ENCODE measurements around the gene CTNNA1.

CTNNA1 gene

GRCh38 chr5:138869763-138870500 is 116.7 kb downstream of the CTNNA1 start:
- no peak for DNase-seq

- DNase-seq = no peak
These were observed 117.4 kb downstream of the CTNNA1 start for GRCh38 chr5:138870611-138871010.

- DNase-seq = no peak
These were observed 119.7 kb downstream of the CTNNA1 start for GRCh38 chr5:138872841-138873465.

- DNase-seq = no peak
These were observed 120.4 kb downstream of the CTNNA1 start for GRCh38 chr5:138873466-138874221.

- DNase-seq = no peak
These were observed 121.0 kb downstream of the CTNNA1 start for GRCh38 chr5:138874241-138874640.

GRCh38 chr5:138874771-138875551 is 121.7 kb downstream of the CTNNA1 start, which contains the start of gene LRRTM2:
Gene LRRTM2 (minus strand): TSS chr5:138875335. CDS start chr5:138874911, 424 bp downstream.
- no peak for DNase-seq

- DNase-seq = no peak
These were observed 122.3 kb downstream of the CTNNA1 start for GRCh38 chr5:138875552-138875875.

GRCh38 chr5:138875946-138876345 is 122.7 kb downstream of the CTNNA1 start:
- DNase-seq = no peak

GRCh38 chr5:138876811-138877210 is 123.6 kb downstream of the CTNNA1 start:
- DNase-seq = no peak

- DNase-seq = no peak
These were observed 125.4 kb downstream of the CTNNA1 start for GRCh38 chr5:138878437-138879235.

GRCh38 chr5:138883211-138883610 is 130.0 kb downstream of the CTNNA1 start:
- no peak for DNase-seq

GRCh38 chr5:138884094-138884493 is 130.9 kb downstream of the CTNNA1 start:
- DNase-seq = no peak

GRCh38 chr5:138884554-138884953 is 131.3 kb downstream of the CTNNA1 start:
- DNase-seq = no peak

GRCh38 chr5:138889994-138890393 is 136.8 kb downstream of the CTNNA1 start:
- no peak for DNase-seq

GRCh38 chr5:138890644-138891043 is 137.4 kb downstream of the CTNNA1 start:
- no peak for DNase-seq

- DNase-seq = no peak
These were observed 142.7 kb downstream of the CTNNA1 start for GRCh38 chr5:138895918-138896317.

GRCh38 chr5:138898299-138898698 is 145.1 kb downstream of the CTNNA1 start:
- no peak for DNase-seq

GRCh38 chr5:138898742-138899141 is 145.5 kb downstream of the CTNNA1 start:
- DNase-seq = no peak

- DNase-seq = no peak
These were observed 147.2 kb downstream of the CTNNA1 start for GRCh38 chr5:138900281-138900965.

- no peak for DNase-seq
These were observed 148.5 kb downstream of the CTNNA1 start for GRCh38 chr5:138901716-138902115.

- DNase-seq = no peak
These were observed 150.0 kb downstream of the CTNNA1 start for GRCh38 chr5:138903130-138903775.

All from NCI-H187 treated with DMSO at 0.1 percent for 48 hours (cell line).